ENCODE data around the gene C9orf50.

C9orf50 gene

GRCh38 chr9:129575818-129576217 lies 45.1 kb downstream of the C9orf50 start:
- H3F3A ChIP-seq (ENCODE audit: insufficient read depth): no peaks in the 10 kb centered on the region
- no peak overlapping the region for H3K4me3 ChIP-seq (ENCODE audit: insufficient read depth, low read length, poor library complexity, severe bottlenecking)
- H2AFZ ChIP-seq (ENCODE audit: low read depth, low read length, severe bottlenecking): no peak overlapping the region
- no peaks in the 10 kb centered on the region for H4K20me1 ChIP-seq (ENCODE audit: low read depth, low read length)
- no peak for TF ChIP-seq EZH2phosphoT487 (conservative IDR thresholded peaks at IDR 0.05; ENCODE audit: low read length)
- TF ChIP-seq, protein P1, sequence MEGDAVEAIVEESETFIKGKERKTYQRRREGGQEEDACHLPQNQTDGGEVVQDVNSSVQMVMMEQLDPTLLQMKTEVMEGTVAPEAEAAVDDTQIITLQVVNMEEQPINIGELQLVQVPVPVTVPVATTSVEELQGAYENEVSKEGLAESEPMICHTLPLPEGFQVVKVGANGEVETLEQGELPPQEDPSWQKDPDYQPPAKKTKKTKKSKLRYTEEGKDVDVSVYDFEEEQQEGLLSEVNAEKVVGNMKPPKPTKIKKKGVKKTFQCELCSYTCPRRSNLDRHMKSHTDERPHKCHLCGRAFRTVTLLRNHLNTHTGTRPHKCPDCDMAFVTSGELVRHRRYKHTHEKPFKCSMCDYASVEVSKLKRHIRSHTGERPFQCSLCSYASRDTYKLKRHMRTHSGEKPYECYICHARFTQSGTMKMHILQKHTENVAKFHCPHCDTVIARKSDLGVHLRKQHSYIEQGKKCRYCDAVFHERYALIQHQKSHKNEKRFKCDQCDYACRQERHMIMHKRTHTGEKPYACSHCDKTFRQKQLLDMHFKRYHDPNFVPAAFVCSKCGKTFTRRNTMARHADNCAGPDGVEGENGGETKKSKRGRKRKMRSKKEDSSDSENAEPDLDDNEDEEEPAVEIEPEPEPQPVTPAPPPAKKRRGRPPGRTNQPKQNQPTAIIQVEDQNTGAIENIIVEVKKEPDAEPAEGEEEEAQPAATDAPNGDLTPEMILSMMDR (IDR thresholded peaks at IDR 0.05; ENCODE audit: insufficient read depth, low read length, poor library complexity, severe bottlenecking): no peak
- no peaks in the 10 kb centered on the region for H3K9me2 ChIP-seq (replicated peaks; ENCODE audit: insufficient read depth, low read length)
- H3K27me3 ChIP-seq (ENCODE audit: low read length): no peaks in the 10 kb centered on the region
- no peak overlapping the region for H3K9ac ChIP-seq (ENCODE audit: low read length)
- H3K79me2 ChIP-seq (ENCODE audit: insufficient read depth, low read length): no peaks in the 10 kb centered on the region
- H3K27ac ChIP-seq (ENCODE audit: low read depth, low read length): no peak overlapping the region
- H3K36me3 ChIP-seq (ENCODE audit: low read length): no peaks in the 10 kb centered on the region
- no peak overlapping the region for H3K4me2 ChIP-seq (ENCODE audit: low read depth, low read length, poor library complexity, severe bottlenecking)
- peaks cover 4% of the 10 kb centered on the region; the same call in 1 of the 2 replicates for H3K9me3 ChIP-seq (ENCODE audit: insufficient read depth, low read length)

GRCh38 chr9:129574911-129575585 lies 45.9 kb downstream of the C9orf50 start:
- no peak overlapping the region for H3K4me2 ChIP-seq (ENCODE audit: low read depth, low read length, poor library complexity, severe bottlenecking)
- no peak overlapping the region for H3K27ac ChIP-seq (ENCODE audit: low read depth, low read length)

DNA sequence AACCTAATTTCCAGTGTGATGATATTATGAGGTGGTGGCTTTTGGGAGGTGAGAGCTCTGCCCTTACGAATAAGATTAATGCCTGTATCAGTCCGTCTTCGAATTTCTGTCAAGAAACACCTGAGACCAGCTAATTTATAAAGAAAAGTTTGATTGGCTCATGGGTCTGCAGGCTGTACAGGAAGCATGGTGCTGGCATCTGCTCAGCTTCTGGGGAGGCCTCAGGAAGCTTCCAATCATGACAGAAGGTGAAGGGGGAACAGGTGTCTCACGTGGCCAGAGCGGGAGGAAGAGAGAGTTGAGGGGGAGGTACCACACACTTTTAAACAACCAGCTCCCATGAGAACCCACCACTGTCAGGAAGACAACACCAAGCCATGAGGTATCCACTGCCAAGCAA lies 46.9 kb downstream of the C9orf50 start:
- Histone ChIP-seq H3K79me2 (ENCODE audit: insufficient read depth, low read length) (no peaks in the 10 kb centered on the region), H3K9ac (ENCODE audit: low read length) (no peak overlapping the region), H4K20me1 (ENCODE audit: low read depth, low read length) (no peaks in the 10 kb centered on the region), H3K27me3 (ENCODE audit: low read length) (no peaks in the 10 kb centered on the region), H2AFZ (ENCODE audit: low read depth, low read length, severe bottlenecking) (no peak overlapping the region), H3K4me2 (ENCODE audit: low read depth, low read length, poor library complexity, severe bottlenecking) (no peak overlapping the region), H3K9me3 (ENCODE audit: insufficient read depth, low read length) (peaks cover 4% of the 10 kb centered on the region; the same call in 1 of the 2 replicates), H3K36me3 (ENCODE audit: low read length) (no peaks in the 10 kb centered on the region), H3K4me3 (ENCODE audit: insufficient read depth, low read length, poor library complexity, severe bottlenecking) (no peak overlapping the region), H3F3A (ENCODE audit: insufficient read depth) (no peaks in the 10 kb centered on the region), H3K9me2 (replicated peaks; ENCODE audit: insufficient read depth, low read length) (no peaks in the 10 kb centered on the region), H3K27ac (ENCODE audit: low read depth, low read length) (no peak overlapping the region)
- TF ChIP-seq, protein P1 (IDR thresholded peaks at IDR 0.05; ENCODE audit: insufficient read depth, low read length, poor library complexity, severe bottlenecking): no peak
- no peak for TF ChIP-seq EZH2phosphoT487 (conservative IDR thresholded peaks at IDR 0.05; ENCODE audit: low read length)

More at GRCh38 chr9:129574911-129575585, 45.9 kb downstream of the C9orf50 start:
- Histone ChIP-seq H4K20me1 (ENCODE audit: low read depth, low read length) (no peaks in the 10 kb centered on the region), H3K9me2 (replicated peaks; ENCODE audit: insufficient read depth, low read length) (no peaks in the 10 kb centered on the region), H2AFZ (ENCODE audit: low read depth, low read length, severe bottlenecking) (no peak overlapping the region), H3K79me2 (ENCODE audit: insufficient read depth, low read length) (no peaks in the 10 kb centered on the region), H3K4me3 (ENCODE audit: insufficient read depth, low read length, poor library complexity, severe bottlenecking) (no peak overlapping the region), H3K36me3 (ENCODE audit: low read length) (no peaks in the 10 kb centered on the region), H3K9ac (ENCODE audit: low read length) (no peak overlapping the region), H3F3A (ENCODE audit: insufficient read depth) (no peaks in the 10 kb centered on the region), H3K9me3 (ENCODE audit: insufficient read depth, low read length) (peaks cover 4% of the 10 kb centered on the region; the same call in 1 of the 2 replicates), H3K27me3 (ENCODE audit: low read length) (no peaks in the 10 kb centered on the region)
- TF ChIP-seq EZH2phosphoT487 (conservative IDR thresholded peaks at IDR 0.05; ENCODE audit: low read length): no peak
- TF ChIP-seq, protein P1 (IDR thresholded peaks at IDR 0.05; ENCODE audit: insufficient read depth, low read length, poor library complexity, severe bottlenecking): no peak

Measured in SU-DHL-6 (cell line).